Smooth muscle cell (in vitro differentiated cells): ENCODE results near the gene EMILIN2. TPM values are rescaled to one million over a fixed set of nuclear protein-coding genes. Genes with fewer than 3 reads are reported as not detected.
A peak's percentile ranks its signal among the peaks of the same experiment; 100 is the strongest.

Experiments
- DNase-seq: peaks from one replicate; lab custom pipeline; 2025; ENCODE audit not compliant: unreplicated experiment; lab: John Stamatoyannopoulos, UW
- H2AFZ ChIP-seq: fragments of 200-600 bp; sonication (generic); 2 replicates; pipeline ENCODE4 v1.6.0; 2016; ENCODE audit warnings: antibody characterized with exemption, low read depth, mild to moderate bottlenecking
- H3F3A ChIP-seq: fragments of 200-600 bp; sonication (generic); 2 replicates; pipeline ENCODE4 v1.6.0; 2017; ENCODE audit warnings: antibody characterized with exemption, low read depth
- H3K27ac ChIP-seq: fragments of 200-600 bp; sonication (generic); 2 replicates; pipeline ENCODE4 v1.5.1; 2016; ENCODE audit warnings: low read depth, mild to moderate bottlenecking
- H3K27me3 ChIP-seq: fragments of 200-600 bp; sonication (generic); 2 replicates; pipeline ENCODE4 v1.6.1; 2016; ENCODE audit warnings: low read depth, mild to moderate bottlenecking
- H3K36me3 ChIP-seq: fragments of 200-600 bp; sonication (generic); 2 replicates; pipeline ENCODE4 v1.5.1; 2016; ENCODE audit warnings: low read depth
- H3K4me1 ChIP-seq: fragments of 200-600 bp; sonication (generic); 2 replicates; pipeline ENCODE4 v1.5.1; 2016; ENCODE audit warnings: low read depth
- H3K4me2 ChIP-seq: fragments of 200-600 bp; sonication (generic); 2 replicates; pipeline ENCODE4 v1.6.0; 2016; ENCODE audit warnings: mild to moderate bottlenecking
- H3K4me3 ChIP-seq: fragments of 200-600 bp; sonication (generic); 2 replicates; pipeline ENCODE4 v1.5.1; 2016; ENCODE audit warnings: mild to moderate bottlenecking
- H3K79me2 ChIP-seq: fragments of 200-600 bp; sonication (generic); 2 replicates; pipeline ENCODE4 v1.6.0; 2016; ENCODE audit warnings: low read depth, mild to moderate bottlenecking
- H3K9ac ChIP-seq: fragments of 200-600 bp; sonication (generic); 2 replicates; pipeline ENCODE4 v1.6.0; 2016; ENCODE audit warnings: low read depth
- H3K9me3 ChIP-seq: fragments of 200-600 bp; sonication (generic); replicated peaks from 2 replicates; pipeline ENCODE4 v1.5.1; 2016; ENCODE audit warnings: low read depth
- H4K20me1 ChIP-seq: fragments of 200-600 bp; sonication (generic); 2 replicates; pipeline ENCODE4 v1.6.0; 2016; ENCODE audit warnings: low read depth
- CTCF ChIP-seq: fragments of 200-600 bp; sonication (generic); IDR thresholded peaks from 2 replicates; pipeline ENCODE4 v1.5.1; 2017; ENCODE audit warnings: borderline replicate concordance, mild to moderate bottlenecking, antibody characterized with exemption; ENCODE audit not compliant: insufficient read depth, poor library complexity, severe bottlenecking
- WGBS: methylation state at CpG from one replicate; pipeline ENCODE4 v1.1.7; 2016; ENCODE audit warnings: low lambda C conversion rate; 5-methylcytosine and 5-hydroxymethylcytosine counted together
- polyA plus RNA-seq: library from polyadenylated mRNA; unstranded; fragments of >200 nt; fragmentation: Nextera tagmentation; extraction: Ambion mirVana; gene quantifications from 2 replicates; pipeline ENCODE4 v1.2.1, GENCODE V29; 2016
- total RNA-seq: library from RNA; depleted of rRNA; stranded (reverse); fragments of >200 nt; gene quantifications from 2 replicates; pipeline ENCODE4 v1.2.3, GENCODE V29; 2014

The EMILIN2 gene
- total and polyA plus RNA-seq, 2 experiments from 2014 or later: 6.5 to 22.9 TPM

GRCh38 chr18:2869207-2869606 lies 22.4 kb downstream of the EMILIN2 start:
- 91% methylated on average over 2 of the region's 2 CpGs for WGBS

GRCh38 chr18:2871111-2871720 lies 24.4 kb downstream of the EMILIN2 start:
- no peak overlapping the region for H3K4me3 ChIP-seq
- H3K27me3 ChIP-seq: no peaks in the 10 kb centered on the region
- H3K27ac ChIP-seq: no peak overlapping the region
- TF ChIP-seq CTCF: no peak
- DNase-seq: no peak
- no peaks in the 10 kb centered on the region for H3F3A ChIP-seq
- H3K4me1 ChIP-seq: no peaks in the 10 kb centered on the region
- H4K20me1 ChIP-seq: no peaks in the 10 kb centered on the region
- no peaks in the 10 kb centered on the region for H3K79me2 ChIP-seq
- no peak overlapping the region for H3K4me2 ChIP-seq
- 96% methylated on average over 8 of the region's 8 CpGs for WGBS
- no peaks in the 10 kb centered on the region for H3K9me3 ChIP-seq
- H2AFZ ChIP-seq: no peak overlapping the region
- no peaks in the 10 kb centered on the region for H3K36me3 ChIP-seq
- H3K9ac ChIP-seq: no peak overlapping the region

More at GRCh38 chr18:2869207-2869606, 22.4 kb downstream of the EMILIN2 start:
- H3K27me3 ChIP-seq: no peaks in the 10 kb centered on the region
- no peaks in the 10 kb centered on the region for H3F3A ChIP-seq
- no peak overlapping the region for H3K4me2 ChIP-seq
- no peak for DNase-seq
- H3K4me3 ChIP-seq: no peak overlapping the region
- H3K9me3 ChIP-seq: no peaks in the 10 kb centered on the region
- no peak overlapping the region for H3K27ac ChIP-seq
- H3K9ac ChIP-seq: no peak overlapping the region
- no peak for TF ChIP-seq CTCF
- H3K79me2 ChIP-seq: no peaks in the 10 kb centered on the region
- H3K4me1 ChIP-seq: no peaks in the 10 kb centered on the region
- no peaks in the 10 kb centered on the region for H4K20me1 ChIP-seq
- H3K36me3 ChIP-seq: no peaks in the 10 kb centered on the region
- H2AFZ ChIP-seq: no peak overlapping the region

- Histone ChIP-seq H3K4me2 (no peak overlapping the region), H3K27ac (no peak overlapping the region), H3K27me3 (no peaks in the 10 kb centered on the region), H3K4me3 (no peak overlapping the region), H4K20me1 (no peaks in the 10 kb centered on the region), H3K79me2 (no peaks in the 10 kb centered on the region), H3F3A (no peaks in the 10 kb centered on the region), H3K4me1 (no peaks in the 10 kb centered on the region), H3K9ac (no peak overlapping the region), H2AFZ (no peak overlapping the region), H3K36me3 (no peaks in the 10 kb centered on the region), H3K9me3 (no peaks in the 10 kb centered on the region)
- WGBS: 98% methylated on average over 6 of the region's 6 CpGs
- DNase-seq: no peak
- TF ChIP-seq CTCF: no peak
Measured at GRCh38 chr18:2872095-2872494, 25.3 kb downstream of the EMILIN2 start.

DNA sequence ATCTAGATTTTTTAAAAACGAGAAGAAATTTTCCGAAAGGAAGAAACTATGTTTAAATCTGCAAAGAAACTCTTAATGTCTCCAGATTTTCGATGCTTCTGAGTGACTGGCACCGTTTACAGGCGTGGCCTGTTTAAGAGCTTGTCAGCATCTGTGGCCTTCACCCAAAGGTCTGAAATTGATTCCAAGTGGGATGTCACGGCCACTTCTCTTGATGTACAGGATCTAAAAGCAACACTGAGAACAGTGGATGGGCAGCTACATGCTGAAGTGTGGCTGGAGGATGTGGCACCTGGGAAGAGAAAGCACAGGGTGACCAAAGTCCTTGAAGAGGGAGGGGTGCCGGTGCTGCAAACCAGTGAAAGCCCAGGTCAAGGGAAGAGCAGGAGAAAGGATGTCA lies 28.0 kb downstream of the EMILIN2 start:
- Histone ChIP-seq H3K27me3 (no peaks in the 10 kb centered on the region), H3K9ac (no peak overlapping the region), H3K9me3 (no peaks in the 10 kb centered on the region), H3K4me1 (no peaks in the 10 kb centered on the region), H3K4me3 (no peak overlapping the region), H3K79me2 (no peaks in the 10 kb centered on the region), H2AFZ (no peak overlapping the region), H4K20me1 (no peaks in the 10 kb centered on the region), H3K36me3 (no peaks in the 10 kb centered on the region), H3K4me2 (no peak overlapping the region), H3K27ac (peak overlapping the region; percentile 50), H3F3A (no peaks in the 10 kb centered on the region)
- no peak for TF ChIP-seq CTCF
- 91% methylated on average over 7 of the region's 7 CpGs for WGBS
- DNase-seq: no peak
